Keratinocyte (primary cell): ENCODE measurements around the gene NEURL1. TPM values are rescaled to one million over a fixed set of nuclear protein-coding genes. Genes with fewer than 3 reads are reported as not detected.

ENCODE experiments used
- DNase-seq: peaks from one replicate; pipeline ENCODE4 v3.0.0-alpha.2; 2011; ENCODE audit warnings: low read depth, missing footprints, low spot score
- FAIRE-seq: peaks from 2 replicates; lab custom pipeline; 2011; peaks lifted over from hg19 to GRCh38; lab: Jason Lieb, UNC
- H2AFZ ChIP-seq: 2 replicates; pipeline ENCODE4 v1.6.0; 2012; ENCODE audit warnings: low read length, control low read depth, inconsistent platforms; ENCODE audit not compliant: control insufficient read depth
- H3K27ac ChIP-seq: 2 replicates; pipeline ENCODE4 v1.5.1; 2011; ENCODE audit warnings: low read length; ENCODE audit not compliant: control insufficient read depth, insufficient read depth
- H3K27me3 ChIP-seq: 3 replicates; pipeline ENCODE4 v1.6.0; 2011; ENCODE audit warnings: low read length; ENCODE audit not compliant: control insufficient read depth, insufficient read depth; ENCODE audit errors: extremely low read depth
- H3K36me3 ChIP-seq, 2 experiments: 2 replicates in 1 of 2; 3 replicates in 1 of 2; pipeline ENCODE4 v1.5.1; 2011; ENCODE audit warnings: low read length in 2 of 2, mild to moderate bottlenecking in 1 of 2; ENCODE audit not compliant: control insufficient read depth in 2 of 2, insufficient read depth in 2 of 2; ENCODE audit errors: extremely low read depth in 1 of 2
- H3K4me1 ChIP-seq: 3 replicates; pipeline ENCODE4 v1.5.1; 2011; ENCODE audit warnings: low read length; ENCODE audit not compliant: control insufficient read depth, insufficient read depth; ENCODE audit errors: extremely low read depth
- H3K4me2 ChIP-seq: 3 replicates; pipeline ENCODE4 v1.6.0; 2011; ENCODE audit warnings: low read depth, low read length; ENCODE audit not compliant: control insufficient read depth, insufficient read depth; ENCODE audit errors: extremely low read depth
- H3K4me3 ChIP-seq, 3 experiments: fragments of 200-600 bp in 1 of 3; sonication (generic) in 1 of 3; 2 replicates in 2 of 3; 3 replicates in 1 of 3; pipeline ENCODE4 v1.5.1; 2011 to 2016; ENCODE audit warnings: low read length in 3 of 3, mild to moderate bottlenecking in 3 of 3, control low read depth in 2 of 3, inconsistent platforms in 1 of 3, low read depth in 1 of 3, mixed read lengths in 1 of 3, mixed run types in 1 of 3, moderate library complexity in 1 of 3; ENCODE audit not compliant: control insufficient read depth in 2 of 3, insufficient read depth in 2 of 3; ENCODE audit errors: extremely low read depth in 1 of 3
- H3K79me2 ChIP-seq: 2 replicates; pipeline ENCODE4 v1.6.0; 2012; ENCODE audit warnings: low read length; ENCODE audit not compliant: control insufficient read depth, insufficient read depth
- H3K9ac ChIP-seq: 3 replicates; pipeline ENCODE4 v1.6.0; 2011; ENCODE audit warnings: low read length; ENCODE audit not compliant: control insufficient read depth, insufficient read depth; ENCODE audit errors: extremely low read depth
- H3K9me1 ChIP-seq: 3 replicates; pipeline ENCODE4 v1.6.0; 2011; ENCODE audit warnings: low read length; ENCODE audit not compliant: control insufficient read depth, insufficient read depth; ENCODE audit errors: extremely low read depth
- H3K9me3 ChIP-seq: 2 replicates; pipeline ENCODE4 v1.5.1; 2012; ENCODE audit warnings: low read depth, low read length; ENCODE audit not compliant: control insufficient read depth
- H4K20me1 ChIP-seq: 3 replicates; pipeline ENCODE4 v1.6.0; 2011; ENCODE audit warnings: low read length; ENCODE audit not compliant: control insufficient read depth, insufficient read depth; ENCODE audit errors: extremely low read depth
- CTCF ChIP-seq, 3 experiments: IDR thresholded peaks in 1 of 3; conservative IDR thresholded peaks in 1 of 3; optimal IDR thresholded peaks in 1 of 3; 2 replicates in 2 of 3; 3 replicates in 1 of 3; pipeline versions ENCODE3 to v1.5.1; 2011; ENCODE audit warnings: low read length in 3 of 3, mild to moderate bottlenecking in 3 of 3, moderate library complexity in 2 of 3, control low read depth in 1 of 3, inconsistent platforms in 1 of 3; ENCODE audit not compliant: insufficient read depth in 2 of 3; ENCODE audit errors: extremely low read depth in 1 of 3
- EZH2 ChIP-seq: IDR thresholded peaks from one replicate; pipeline ENCODE4 v1.6.1; 2012; ENCODE audit warnings: inconsistent platforms, mild to moderate bottlenecking, low read length, moderate library complexity
- dilution Hi-C: fragments of 300-500 bp; cut with MboI; formaldehyde crosslinking; loops from one replicate; pipeline ENCODE4 v1.7.0; 2020; ENCODE audit warnings: low sequenced_read_pairs; ENCODE audit not compliant: extremely low pct_ligation_motif_present
- polyA plus RNA-seq, 5 experiments: library from polyadenylated mRNA; depleted of rRNA in 3 of 5; stranded (reverse) in 3 of 5; stranded (forward) in 1 of 5; unstranded in 1 of 5; fragments of >200 nt; gene quantifications; 1 replicate in 1 of 5; 2 replicates in 3 of 5; 3 replicates in 1 of 5; pipeline versions ENCODE4 v1.2.1 to v1.2.3, GENCODE V29; 2011 to 2012; ENCODE audit warnings: missing spikeins in 2 of 5, low read depth in 1 of 5, low replicate concordance in 1 of 5

NEURL1 gene
- polyA plus RNA-seq, 1 donor (not counting 4 experiments of a cell fraction or from before 2014, with no cell fraction given): 0.03 TPM

- Histone ChIP-seq H3K4me3 (no peak overlapping the region), H3K79me2 (no peaks in the 10 kb centered on the region), H4K20me1 (no peaks in the 10 kb centered on the region), H3K4me1 (no peaks in the 10 kb centered on the region), H2AFZ (no peak overlapping the region), H3K27ac (no peak overlapping the region), H3K9me3 (no peaks in the 10 kb centered on the region), H3K36me3 (no peaks in the 10 kb centered on the region), H3K9ac (no peak overlapping the region), H3K27me3 (peaks cover 27% of the 10 kb centered on the region), H3K4me2 (no peak overlapping the region), H3K9me1 (no peaks in the 10 kb centered on the region)
- dilution Hi-C loops: no loop called here
- DNase-seq (no peak), FAIRE-seq (no peak)
- peak in 1 of 3 experiments; percentile 18 for TF ChIP-seq CTCF (optimal IDR thresholded peaks at IDR 0.05 in 1 of 3, IDR thresholded peaks at IDR 0.05 in 1 of 3, conservative IDR thresholded peaks at IDR 0.05 in 1 of 3; ENCODE audit: extremely low read depth in 1 of 3, insufficient read depth in 2 of 3, low read length in 3 of 3)
- no peak for TF ChIP-seq EZH2
These were observed 14.0 kb downstream of the NEURL1 start for GRCh38 chr10:103507235-103508191.

- H3K9ac ChIP-seq: no peak overlapping the region
- H4K20me1 ChIP-seq: no peaks in the 10 kb centered on the region
- peaks cover 17% of the 10 kb centered on the region for H3K27me3 ChIP-seq
- H3K27ac ChIP-seq: no peak overlapping the region
- H3K9me3 ChIP-seq: no peaks in the 10 kb centered on the region
- no peak overlapping the region for H3K4me3 ChIP-seq
- H3K79me2 ChIP-seq: no peaks in the 10 kb centered on the region
- no peaks in the 10 kb centered on the region for H3K4me1 ChIP-seq
- DNase-seq (no peak), FAIRE-seq (no peak)
- no peaks in the 10 kb centered on the region for H3K36me3 ChIP-seq
- TF ChIP-seq CTCF (optimal IDR thresholded peaks at IDR 0.05 in 1 of 3, IDR thresholded peaks at IDR 0.05 in 1 of 3, conservative IDR thresholded peaks at IDR 0.05 in 1 of 3; ENCODE audit: extremely low read depth in 1 of 3, insufficient read depth in 2 of 3, low read length in 3 of 3): no peak
- no peak for TF ChIP-seq EZH2
- H2AFZ ChIP-seq: no peak overlapping the region
- no peaks in the 10 kb centered on the region for H3K9me1 ChIP-seq
- dilution Hi-C loops: no loop called here
- H3K4me2 ChIP-seq: no peak overlapping the region
These were observed 16.7 kb downstream of the NEURL1 start for GRCh38 chr10:103510046-103510685.
